ENCODE results near the gene PTGES2.
"Not testable (repeated sequence)": the region's sequence is repeated elsewhere in the genome, so short reads cannot be mapped to it uniquely, and the experiment has no call there.

Gene PTGES2

DNA sequence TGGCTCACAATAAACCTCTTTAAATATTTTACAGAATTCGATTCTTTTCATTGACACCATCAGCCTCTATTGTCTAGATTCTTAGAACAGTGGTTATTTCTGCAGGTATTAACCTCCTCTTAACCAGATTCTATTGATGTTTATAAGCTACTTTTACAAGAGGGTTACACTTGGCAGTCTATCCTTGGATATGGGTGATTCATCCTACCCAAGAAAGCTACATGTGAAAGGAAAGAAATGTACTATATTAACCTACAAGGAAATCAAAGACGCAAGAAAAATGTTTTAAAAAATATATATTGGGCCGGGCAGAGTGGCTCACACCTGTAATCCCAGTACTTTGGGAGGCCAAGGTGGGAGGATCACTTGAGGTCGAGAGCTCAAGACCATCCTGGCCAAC lies 42.8 kb downstream of the PTGES2 start:
- no peak for DNase-seq

DNA sequence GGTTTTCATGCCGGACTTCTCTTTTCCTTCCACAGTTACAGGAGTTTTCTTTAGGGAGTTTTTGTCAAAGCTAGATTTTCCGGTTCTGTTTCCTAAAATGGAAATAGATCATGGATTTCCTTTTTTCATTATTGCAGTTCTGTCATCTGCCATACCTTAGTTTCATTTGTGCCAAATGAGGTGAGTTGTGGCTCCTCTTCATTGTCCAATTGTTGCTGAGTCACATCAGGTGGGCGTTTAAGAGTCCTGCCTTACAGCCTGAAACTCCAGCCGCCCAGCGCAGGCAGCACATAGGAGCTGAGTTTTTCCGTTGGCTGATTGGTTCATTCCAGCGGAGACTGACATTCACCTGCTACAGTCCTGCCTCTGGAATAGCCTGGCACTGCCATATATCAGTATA lies 45.4 kb downstream of the PTGES2 start:
- no peak for DNase-seq

DNA sequence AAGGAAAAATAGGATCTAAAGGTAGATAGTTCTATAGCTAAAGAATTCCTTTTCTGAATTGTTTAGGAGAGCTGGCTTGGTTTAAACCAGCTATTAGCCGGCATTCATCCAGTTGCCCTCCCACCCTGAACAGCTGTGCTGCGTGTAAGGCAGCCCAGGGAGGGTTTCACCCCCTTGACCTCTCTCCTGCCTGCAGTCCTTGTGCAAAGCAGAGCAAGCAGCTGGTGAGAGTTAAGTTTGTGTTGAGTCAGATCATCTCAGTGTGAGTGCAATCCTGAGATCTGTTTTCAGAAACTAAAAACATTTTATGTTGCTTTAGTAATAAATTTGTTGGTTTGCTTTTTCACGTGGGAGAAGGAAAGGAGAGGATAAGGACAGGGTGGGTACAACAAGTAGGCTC lies 46.5 kb downstream of the PTGES2 start:
- DNase-seq = no peak

DNA sequence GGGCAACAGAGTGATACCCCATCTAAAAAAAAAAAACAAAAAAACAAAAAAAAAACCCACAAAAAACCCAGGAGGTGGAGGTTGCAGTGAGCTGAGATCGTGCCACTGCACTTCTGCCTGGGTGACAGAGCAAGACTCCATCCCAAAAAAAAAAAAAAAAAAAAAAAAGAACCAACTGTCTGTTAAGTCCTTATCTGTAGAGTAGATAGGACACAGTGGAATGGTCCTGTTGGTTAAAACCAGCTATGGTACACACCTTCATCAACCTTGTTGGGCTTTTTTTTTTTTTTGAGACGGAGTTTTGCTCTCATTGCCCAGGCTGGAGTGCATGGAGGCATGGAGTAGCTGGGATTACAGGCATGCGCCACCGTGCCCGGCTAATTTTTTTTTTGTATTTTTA lies 47.3 kb downstream of the PTGES2 start:
- no peak for DNase-seq

DNA sequence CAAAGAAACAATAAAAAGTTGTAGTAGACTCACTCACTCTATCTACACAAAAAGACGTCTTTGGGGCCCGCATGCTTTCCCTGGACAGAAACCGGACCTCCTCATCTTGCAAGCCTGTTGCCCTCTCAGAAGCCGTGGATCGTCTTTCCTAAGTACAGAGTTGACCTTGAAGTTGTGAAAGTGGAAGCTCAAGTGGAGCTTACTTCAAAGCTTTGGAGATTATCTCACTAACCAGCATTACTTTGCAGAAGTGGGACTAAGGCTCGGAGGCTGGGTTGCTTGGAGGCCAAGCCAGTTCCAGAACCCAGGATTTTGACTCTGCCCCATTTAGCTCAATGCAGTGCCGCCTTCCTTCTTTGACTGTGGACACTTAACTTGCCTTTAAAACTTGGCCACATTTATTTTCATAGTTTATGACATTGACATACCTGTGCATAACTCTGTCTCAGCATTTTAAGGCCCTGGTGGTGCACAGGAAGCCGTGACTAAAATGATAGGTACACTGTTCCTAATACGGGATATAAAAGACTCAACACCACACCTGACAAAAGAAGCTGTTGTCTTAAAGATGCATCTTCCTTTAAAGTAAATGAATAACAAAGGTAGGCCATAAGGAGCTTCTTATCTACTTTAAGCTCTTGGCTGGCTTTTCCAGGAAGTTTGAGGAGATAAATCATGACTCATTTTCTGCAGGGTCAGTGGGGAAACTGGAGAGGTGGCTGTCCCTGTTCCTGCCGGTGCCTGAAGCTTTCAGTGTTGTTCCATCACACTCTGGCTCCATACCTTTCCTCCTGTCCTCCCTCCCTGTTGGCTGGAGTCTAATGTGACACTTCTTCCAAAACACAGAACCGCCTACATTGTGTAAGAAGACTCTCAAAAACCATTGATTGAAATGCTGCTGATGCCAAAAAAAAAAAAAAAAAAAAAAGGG lies 48.8 kb downstream of the PTGES2 start:
- DNase-seq = no peak

DNA sequence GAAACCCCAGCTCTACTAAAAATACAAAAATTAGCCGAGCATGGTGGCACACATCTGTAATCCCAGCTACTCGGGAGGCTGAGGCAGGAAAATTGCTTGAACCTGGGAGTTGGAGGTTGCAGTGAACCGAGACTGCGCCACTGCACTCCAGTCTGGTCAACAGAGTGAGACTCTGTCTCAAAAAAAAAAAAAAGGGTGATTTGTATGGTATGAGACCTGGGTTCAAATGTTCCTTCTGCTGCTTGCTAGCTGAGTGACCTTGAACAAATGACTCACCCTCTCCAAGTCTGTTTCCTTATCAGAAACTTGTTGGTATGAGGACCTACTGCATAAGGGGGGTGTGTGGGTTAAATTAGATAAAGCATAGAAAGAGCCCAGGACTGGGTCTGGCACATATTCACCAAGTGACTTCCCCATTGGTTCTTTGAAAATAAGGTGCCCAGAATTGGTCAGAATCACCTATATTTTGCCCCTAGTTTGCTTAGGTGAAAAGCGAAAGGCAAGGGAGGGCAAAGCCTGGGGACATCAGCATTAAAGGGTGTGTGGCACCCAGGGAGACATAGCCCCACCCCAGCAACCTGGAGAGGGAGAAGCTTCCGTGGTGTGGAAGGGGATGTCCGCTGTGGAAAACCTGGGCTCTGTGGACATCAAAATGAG lies 49.6 kb downstream of the PTGES2 start:
- no peak for DNase-seq

DNA sequence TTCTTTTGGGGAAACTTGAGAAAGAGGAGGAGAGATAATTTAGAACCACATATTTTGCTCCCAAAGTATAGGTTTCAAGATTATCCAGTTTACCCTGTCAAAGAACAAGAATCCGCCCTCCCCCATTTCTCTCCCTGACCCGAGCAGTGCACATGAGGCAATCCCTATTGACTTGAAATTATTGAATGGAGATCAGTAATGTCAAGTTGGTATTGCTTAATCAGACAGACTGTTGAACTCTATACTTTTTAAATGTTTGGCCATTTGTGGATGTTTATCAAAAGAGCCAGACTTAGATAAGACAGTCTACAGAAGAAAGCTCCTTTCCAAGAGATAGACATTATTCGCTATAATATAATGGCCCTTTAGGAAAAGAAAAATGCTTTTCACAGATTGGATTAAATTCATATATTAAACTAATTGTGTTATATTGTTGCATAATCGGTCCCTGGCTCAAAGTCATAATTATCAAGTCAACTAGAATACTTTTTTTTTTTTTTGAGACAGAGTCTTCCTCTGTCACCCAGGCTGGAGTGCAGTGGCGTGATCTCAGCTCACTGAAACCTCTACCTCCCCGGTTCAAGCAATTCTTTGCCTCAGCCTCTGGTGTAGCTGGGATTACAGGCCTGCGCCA lies 54.2 kb downstream of the PTGES2 start:
- no peak for DNase-seq

DNA sequence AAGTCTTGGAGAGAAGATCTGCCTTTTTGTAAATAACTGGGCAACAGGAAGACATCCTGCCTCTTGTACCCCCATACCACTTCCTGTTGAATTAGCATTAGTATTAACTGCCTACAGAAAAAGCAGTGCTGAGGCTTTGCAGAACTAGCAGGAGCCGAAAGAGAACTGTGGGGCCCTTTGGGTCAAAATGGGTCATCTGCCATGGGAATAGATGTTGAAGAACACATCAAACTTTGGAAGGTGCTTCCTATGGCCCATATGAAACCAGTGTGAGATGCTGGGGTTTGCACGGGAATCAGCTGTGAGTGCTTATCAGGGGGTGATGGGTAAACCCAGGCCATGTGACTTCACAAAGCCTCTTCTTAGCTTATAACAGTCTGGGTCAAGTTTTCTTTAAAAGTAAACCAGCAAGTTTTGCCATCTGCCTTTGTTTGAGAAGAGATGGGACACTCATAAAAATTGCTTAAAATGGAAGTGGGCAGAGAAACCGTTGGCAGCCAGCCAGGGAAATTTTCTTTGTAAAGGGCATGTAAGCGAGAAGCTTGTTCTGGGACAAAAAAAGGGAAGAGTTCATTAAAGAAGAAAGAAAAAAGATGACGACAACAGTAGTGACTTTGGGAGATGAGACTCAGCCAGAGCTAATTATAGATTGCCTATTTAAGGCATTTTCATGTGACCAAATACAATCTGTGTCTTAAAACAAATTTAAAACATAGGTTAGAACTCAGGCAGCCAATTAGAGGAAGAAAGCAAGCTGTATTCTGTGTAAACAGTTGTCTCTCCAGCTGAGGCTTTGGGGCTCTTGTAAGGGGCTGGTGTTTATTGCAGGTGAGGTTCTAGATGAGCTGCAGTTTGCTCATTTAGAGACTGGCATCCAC lies 55.1 kb downstream of the PTGES2 start:
- DNase-seq = peak; percentile 9

DNA sequence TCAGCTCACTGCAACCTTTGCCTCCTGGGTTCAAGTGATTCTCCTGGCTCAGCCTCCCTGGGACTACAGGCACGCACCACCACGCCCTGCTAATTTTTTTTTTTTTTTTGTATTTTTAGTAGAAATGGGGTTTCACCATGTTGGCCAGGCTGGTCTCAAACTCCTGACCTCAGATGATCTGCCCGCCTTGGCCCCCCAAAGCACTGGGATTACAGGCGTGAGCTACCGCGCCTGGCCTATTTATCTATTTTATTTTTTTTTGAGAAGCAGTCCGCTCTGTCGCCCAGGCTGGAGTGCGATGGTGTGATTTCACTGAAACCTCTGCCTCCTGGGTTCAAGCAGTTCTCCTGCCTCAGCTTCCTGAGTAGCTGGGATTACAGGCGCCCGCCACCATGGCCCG lies 56.1 kb downstream of the PTGES2 start:
- DNase-seq = not testable (repeated sequence)

DNA sequence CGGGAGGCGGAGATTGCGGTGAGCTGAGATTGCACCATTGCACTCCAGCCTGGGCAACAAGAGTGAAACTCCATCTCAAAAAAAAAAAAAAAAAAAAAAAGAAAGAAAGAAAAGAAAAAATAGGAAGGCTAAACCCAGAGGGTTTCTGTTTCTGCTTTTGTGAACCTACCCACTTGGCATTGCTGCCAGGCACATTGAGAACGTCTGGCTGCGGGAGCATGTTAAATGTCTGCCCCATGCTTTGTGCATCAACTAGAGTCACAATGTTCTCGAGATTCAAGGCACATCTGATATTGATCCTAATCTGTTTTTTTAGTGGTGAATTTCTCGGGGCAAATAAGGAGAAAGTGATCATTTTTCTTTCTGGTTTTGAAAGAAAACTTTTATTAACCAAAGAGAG lies 56.7 kb downstream of the PTGES2 start:
- DNase-seq = no peak
